ENCODE data around the gene LRWD1.
"Not testable (repeated sequence)": the region's sequence is repeated elsewhere in the genome, so short reads cannot be mapped to it uniquely, and the experiment has no call there.

LRWD1 gene

DNA sequence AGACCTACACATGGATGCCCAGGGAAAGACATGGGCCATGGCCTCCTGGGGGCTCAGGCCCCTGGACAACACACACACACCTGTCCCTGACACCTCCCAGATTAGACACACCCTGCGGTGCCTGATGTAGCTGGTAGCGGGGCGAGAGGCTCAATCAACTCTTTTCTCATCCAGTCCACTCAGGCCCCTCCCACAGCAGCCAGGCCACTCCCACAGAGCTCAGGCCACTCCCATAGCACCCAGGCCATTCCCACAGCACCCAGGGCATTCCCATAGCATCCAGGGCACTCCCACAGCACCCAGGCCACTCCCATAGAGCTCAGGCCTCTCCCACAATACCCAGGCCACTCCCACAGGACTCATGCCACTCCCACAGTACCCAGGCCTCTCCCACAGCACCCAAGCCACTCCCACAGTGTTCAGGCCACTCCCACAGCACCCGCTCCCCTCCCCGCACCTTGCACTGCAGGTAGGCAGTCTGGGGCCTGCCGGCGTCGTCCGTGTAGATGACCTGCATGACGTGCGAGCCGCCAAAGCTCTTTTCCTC lies 25.8 kb downstream of the LRWD1 start:
- H3K27ac ChIP-seq; H3K27me3 ChIP-seq (replicated peaks); H3K4me3 ChIP-seq (ENCODE audit: low read depth, low read length); in situ Hi-C loops (cut with HindIII; ENCODE audit: low pct_ligation_motif_present, low sequenced_read_pairs); H3K36me3 ChIP-seq (replicated peaks): not testable (repeated sequence)
- DNase-seq = peak; percentile 37

DNA sequence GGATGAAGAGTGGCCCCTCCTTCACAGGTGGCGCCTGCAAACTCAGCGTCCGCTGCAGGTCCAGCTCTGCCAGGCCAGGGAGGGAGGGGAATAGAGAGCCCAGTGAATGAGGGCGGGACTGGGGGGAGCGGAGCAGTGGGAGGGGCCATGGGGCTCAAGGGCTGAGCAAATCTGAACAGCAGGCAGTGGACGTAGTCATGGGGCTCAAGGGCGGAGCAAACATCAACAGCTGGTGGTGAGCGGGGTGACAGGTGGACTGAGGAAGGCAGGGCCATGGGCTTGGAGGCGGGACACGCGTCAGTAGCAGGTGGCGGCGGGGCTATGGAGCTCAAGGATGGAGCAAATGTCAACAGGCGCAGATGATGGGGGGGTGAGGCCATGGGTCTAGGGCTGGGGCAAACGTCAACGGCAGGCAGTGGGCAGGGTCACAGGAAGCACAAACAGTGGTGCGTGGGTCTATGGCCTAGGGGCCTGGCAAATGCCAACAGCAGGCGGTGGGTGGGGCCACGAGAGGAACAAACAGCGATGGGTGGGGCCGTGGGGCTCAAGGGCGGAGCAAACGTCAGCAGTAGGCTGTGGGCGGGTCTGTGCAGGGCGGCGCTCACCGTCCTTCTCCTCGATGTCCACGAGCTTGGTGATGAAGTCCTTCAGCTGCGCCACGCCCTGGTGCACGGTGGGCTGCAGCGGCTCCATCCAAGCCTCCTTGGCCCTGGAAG lies 28.6 kb downstream of the LRWD1 start:
- H3K27ac ChIP-seq; in situ Hi-C loops (cut with HindIII; ENCODE audit: low pct_ligation_motif_present, low sequenced_read_pairs); DNase-seq; H3K36me3 ChIP-seq (replicated peaks); H3K27me3 ChIP-seq (replicated peaks); H3K4me3 ChIP-seq (ENCODE audit: low read depth, low read length): not testable (repeated sequence)

DNA sequence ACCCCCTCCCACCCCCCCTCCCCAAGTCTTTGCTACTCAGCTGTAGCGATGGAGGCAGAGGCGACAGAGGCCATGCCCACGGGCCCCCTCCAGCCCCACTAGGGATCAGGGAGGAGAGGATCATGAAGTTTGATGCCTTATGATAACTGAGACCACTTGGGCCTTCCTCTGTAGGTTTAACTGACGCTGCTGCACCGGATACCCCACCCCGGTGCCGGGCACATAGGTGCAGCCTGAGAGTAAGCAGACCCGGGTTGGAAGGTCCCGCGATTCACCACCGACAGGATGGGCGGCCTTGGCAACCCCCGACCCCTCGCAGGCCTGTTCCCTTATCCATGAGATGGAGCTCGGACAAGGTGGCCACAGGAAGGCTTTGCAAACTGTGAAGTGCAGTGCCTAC lies 29.2 kb downstream of the LRWD1 start:
- in situ Hi-C loops (cut with HindIII; ENCODE audit: low pct_ligation_motif_present, low sequenced_read_pairs); H3K27me3 ChIP-seq (replicated peaks); H3K36me3 ChIP-seq (replicated peaks); H3K27ac ChIP-seq; H3K4me3 ChIP-seq (ENCODE audit: low read depth, low read length); DNase-seq: not testable (repeated sequence)

- H3K27me3 ChIP-seq (replicated peaks); H3K36me3 ChIP-seq (replicated peaks); H3K27ac ChIP-seq; H3K4me3 ChIP-seq (ENCODE audit: low read depth, low read length); DNase-seq; in situ Hi-C loops (cut with HindIII; ENCODE audit: low pct_ligation_motif_present, low sequenced_read_pairs): not testable (repeated sequence)
Observed at GRCh38 chr7:102494473-102495149, 29.8 kb downstream of the LRWD1 start.

- not testable (repeated sequence) for DNase-seq
Observed at GRCh38 chr7:102496861-102497260, 32.1 kb downstream of the LRWD1 start.

GRCh38 chr7:102497308-102497707 lies 32.5 kb downstream of the LRWD1 start:
- H3K27me3 ChIP-seq (replicated peaks); H3K36me3 ChIP-seq (replicated peaks); H3K27ac ChIP-seq; DNase-seq; in situ Hi-C loops (cut with HindIII; ENCODE audit: low pct_ligation_motif_present, low sequenced_read_pairs); H3K4me3 ChIP-seq (ENCODE audit: low read depth, low read length): not testable (repeated sequence)

More at GRCh38 chr7:102496861-102497260, 32.1 kb downstream of the LRWD1 start:
- in situ Hi-C loops (cut with HindIII; ENCODE audit: low pct_ligation_motif_present, low sequenced_read_pairs); H3K27ac ChIP-seq; H3K4me3 ChIP-seq (ENCODE audit: low read depth, low read length); H3K27me3 ChIP-seq (replicated peaks); H3K36me3 ChIP-seq (replicated peaks): not testable (repeated sequence)

DNA sequence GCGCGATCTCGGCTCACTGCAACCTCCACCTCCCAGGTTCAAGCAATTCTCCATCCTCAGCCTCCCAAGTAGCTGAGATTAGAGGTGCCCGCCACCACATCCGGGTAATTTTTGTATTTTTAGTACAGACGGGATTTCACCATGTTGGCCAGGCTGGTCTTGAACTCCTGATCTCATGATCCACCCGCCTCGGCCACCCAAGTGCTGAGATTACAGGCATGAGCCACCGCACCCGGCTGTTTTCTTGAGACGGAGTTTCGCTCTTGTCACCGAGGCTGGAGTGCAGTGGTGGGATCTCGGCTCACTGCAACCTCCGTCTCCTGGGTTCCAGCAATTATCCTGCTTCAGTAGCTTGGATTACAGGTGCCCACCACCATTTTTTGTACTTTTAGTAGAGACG lies 33.5 kb downstream of the LRWD1 start:
- DNase-seq; H3K36me3 ChIP-seq (replicated peaks); H3K4me3 ChIP-seq (ENCODE audit: low read depth, low read length); H3K27ac ChIP-seq; in situ Hi-C loops (cut with HindIII; ENCODE audit: low pct_ligation_motif_present, low sequenced_read_pairs); H3K27me3 ChIP-seq (replicated peaks): not testable (repeated sequence)

DNA sequence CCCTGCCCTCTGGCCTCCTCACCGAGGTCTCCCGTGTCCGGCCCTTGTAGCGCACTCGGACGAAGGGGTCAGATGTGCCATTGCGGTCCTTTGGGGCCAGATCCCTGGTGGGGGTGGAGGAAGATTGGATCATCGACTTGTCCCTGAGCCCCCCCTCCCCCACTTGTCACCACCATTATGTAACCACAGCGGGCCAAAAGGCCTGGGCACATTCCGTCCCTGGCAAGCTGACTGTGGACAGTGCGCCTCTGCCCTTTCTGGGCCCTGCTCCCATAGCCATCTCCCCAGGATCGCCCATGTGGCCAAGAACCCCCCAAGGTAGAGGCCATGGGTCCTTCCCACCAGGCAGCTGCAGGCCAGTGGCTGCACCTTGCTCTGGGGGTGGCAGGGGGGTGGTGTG lies 38.4 kb downstream of the LRWD1 start:
- in situ Hi-C loops (cut with HindIII; ENCODE audit: low pct_ligation_motif_present, low sequenced_read_pairs); H3K27ac ChIP-seq; H3K27me3 ChIP-seq (replicated peaks); DNase-seq; H3K4me3 ChIP-seq (ENCODE audit: low read depth, low read length); H3K36me3 ChIP-seq (replicated peaks): not testable (repeated sequence)

GRCh38 chr7:102505298-102506185 lies 40.8 kb downstream of the LRWD1 start:
- in situ Hi-C loops (cut with HindIII; ENCODE audit: low pct_ligation_motif_present, low sequenced_read_pairs) = not testable (repeated sequence)

DNA sequence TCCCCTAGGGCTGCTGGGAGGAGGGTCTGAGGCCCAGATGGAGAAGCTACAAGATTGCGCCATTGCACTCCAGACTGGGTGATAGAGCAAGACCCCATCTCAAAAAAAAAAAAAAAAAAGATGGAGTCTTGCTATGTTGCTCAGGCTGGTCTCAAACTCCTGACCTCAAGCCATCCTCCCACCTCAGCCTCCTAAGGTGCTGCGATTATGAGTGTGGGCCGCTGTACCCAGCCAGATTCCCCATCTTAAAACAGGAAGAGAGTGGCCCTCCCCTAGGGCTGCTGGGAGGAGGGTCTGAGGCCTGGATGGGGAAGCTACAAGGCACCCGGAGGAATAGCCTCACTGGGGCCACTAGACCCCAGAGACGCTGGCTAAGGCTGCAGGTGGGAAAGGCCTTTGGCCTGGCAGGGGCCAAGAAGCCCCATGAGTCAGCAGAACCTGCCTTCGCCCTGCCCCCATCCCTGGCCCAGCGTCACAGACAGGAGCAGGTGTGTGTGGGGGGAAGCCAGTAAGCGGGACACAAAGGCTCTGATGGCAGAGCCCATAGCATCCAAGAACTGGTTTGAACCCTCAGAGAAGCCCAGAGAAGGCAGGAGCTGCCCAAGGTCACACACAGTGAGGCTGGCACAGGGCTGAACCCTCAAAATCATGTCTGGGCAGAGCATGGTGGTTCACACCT lies 42.8 kb downstream of the LRWD1 start:
- DNase-seq; in situ Hi-C loops (cut with HindIII; ENCODE audit: low pct_ligation_motif_present, low sequenced_read_pairs); H3K36me3 ChIP-seq (replicated peaks); H3K4me3 ChIP-seq (ENCODE audit: low read depth, low read length); H3K27me3 ChIP-seq (replicated peaks); H3K27ac ChIP-seq: not testable (repeated sequence)

More at GRCh38 chr7:102505298-102506185, 40.8 kb downstream of the LRWD1 start:
- H3K27ac ChIP-seq; H3K4me3 ChIP-seq (ENCODE audit: low read depth, low read length); H3K27me3 ChIP-seq (replicated peaks); H3K36me3 ChIP-seq (replicated peaks): not testable (repeated sequence)
- peak; percentile 20 for DNase-seq

DNA sequence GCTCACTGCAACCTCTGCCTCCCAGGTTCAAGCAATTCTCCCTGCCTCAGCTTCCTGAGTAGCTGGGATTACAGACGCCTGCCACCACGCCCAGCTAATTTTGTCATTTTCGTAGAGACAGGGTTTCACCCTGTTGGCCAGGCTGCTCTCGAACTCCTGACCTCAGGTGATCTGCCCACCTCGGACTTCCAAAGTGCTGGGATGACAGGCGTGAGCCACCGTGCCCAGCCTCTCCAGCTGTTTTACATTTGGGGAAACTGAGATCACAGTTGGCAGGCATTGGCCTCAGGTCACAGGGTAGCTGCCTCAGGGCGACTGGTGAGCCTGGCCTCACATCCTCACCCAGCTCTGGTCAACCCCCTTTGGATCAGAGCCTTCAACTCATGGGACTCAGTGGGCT lies 45.8 kb downstream of the LRWD1 start:
- in situ Hi-C loops (cut with HindIII; ENCODE audit: low pct_ligation_motif_present, low sequenced_read_pairs) = not testable (repeated sequence)

DNA sequence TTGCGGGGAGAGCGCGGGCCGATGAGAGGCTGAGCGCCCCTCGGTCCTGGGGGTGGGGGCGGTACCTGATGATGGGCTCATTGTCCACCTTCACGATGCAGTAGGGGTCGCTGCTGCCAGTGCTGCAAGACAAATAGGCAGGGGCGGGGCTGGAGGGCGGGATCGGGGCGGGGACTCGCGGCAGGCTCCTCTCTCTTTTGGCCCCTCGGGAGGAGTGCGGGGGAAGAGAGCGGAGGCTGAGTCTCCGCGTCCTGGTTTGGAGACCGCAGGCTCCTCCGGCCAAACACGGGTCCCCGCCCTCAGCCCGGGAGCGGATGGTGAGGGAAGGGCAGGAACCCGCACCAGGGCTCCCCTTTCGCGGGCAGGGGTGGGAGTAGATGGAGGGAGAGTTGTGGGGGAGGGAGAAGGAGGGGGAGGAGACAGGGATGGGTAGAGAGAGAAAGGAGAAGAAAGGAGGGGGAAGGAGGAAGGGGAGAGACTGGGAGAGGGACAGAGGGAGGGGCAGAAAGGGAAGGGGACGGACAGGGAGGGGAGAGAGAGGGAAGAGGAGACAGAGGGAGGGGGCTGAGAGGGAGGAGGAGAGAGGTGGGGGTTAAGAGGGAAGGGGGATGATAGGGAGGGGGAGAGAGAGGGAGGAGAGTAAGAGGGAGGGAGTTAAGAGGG lies 47.2 kb downstream of the LRWD1 start:
- H3K36me3 ChIP-seq (replicated peaks); H3K4me3 ChIP-seq (ENCODE audit: low read depth, low read length); in situ Hi-C loops (cut with HindIII; ENCODE audit: low pct_ligation_motif_present, low sequenced_read_pairs); DNase-seq; H3K27ac ChIP-seq; H3K27me3 ChIP-seq (replicated peaks): not testable (repeated sequence)

More for the DNA sequence above, 45.8 kb downstream of the LRWD1 start:
- H3K27me3 ChIP-seq (replicated peaks); H3K4me3 ChIP-seq (ENCODE audit: low read depth, low read length); H3K36me3 ChIP-seq (replicated peaks); DNase-seq; H3K27ac ChIP-seq: not testable (repeated sequence)

GRCh38 chr7:102512642-102513221 lies 47.9 kb downstream of the LRWD1 start:
- H3K4me3 ChIP-seq (ENCODE audit: low read depth, low read length) = peak overlapping the region; percentile 24
- in situ Hi-C loops (cut with HindIII; ENCODE audit: low pct_ligation_motif_present, low sequenced_read_pairs); DNase-seq; H3K36me3 ChIP-seq (replicated peaks); H3K27ac ChIP-seq; H3K27me3 ChIP-seq (replicated peaks): not testable (repeated sequence)

Data from brain microvascular endothelial cell (primary cell).